Ureter (tissue), 1 donor: ENCODE measurements around the gene PHTF1. TPM values are rescaled to one million over a fixed set of nuclear protein-coding genes. Genes with fewer than 3 reads are reported as not detected.
"Not testable (repeated sequence)": the region's sequence is repeated elsewhere in the genome, so short reads cannot be mapped to it uniquely, and the experiment has no call there.

Source experiments
- DNase-seq: peaks from one replicate; pipeline ENCODE4 v3.0.0-alpha.2; 2020; ENCODE audit warnings: low spot score
- total RNA-seq: library from RNA; stranded (reverse); gene quantifications from one replicate; pipeline ENCODE4 v1.2.4, GENCODE V29; 2023
- donor health status: DM: yes; HTN: yes; CAD: no.

PHTF1 gene
- total RNA-seq, 1 donor from 2014 or later, result 11.0 TPM

GRCh38 chr1:113718621-113719020 is 40.7 kb downstream of the PHTF1 start:
- DNase-seq, result not testable (repeated sequence)

- DNase-seq, result not testable (repeated sequence)
These were observed 41.8 kb downstream of the PHTF1 start for GRCh38 chr1:113717506-113717905.

GRCh38 chr1:113714606-113715269 is 44.5 kb downstream of the PHTF1 start:
- no peak for DNase-seq

GRCh38 chr1:113701429-113701828 is 57.9 kb downstream of the PHTF1 start:
- DNase-seq, result no peak

GRCh38 chr1:113694910-113695309 is 64.4 kb downstream of the PHTF1 start:
- DNase-seq, result no peak

GRCh38 chr1:113692824-113693431 is 66.4 kb downstream of the PHTF1 start:
- no peak for DNase-seq

- no peak for DNase-seq
These were observed 66.9 kb downstream of the PHTF1 start for GRCh38 chr1:113692342-113692741.

- DNase-seq, result no peak
These were observed 68.1 kb downstream of the PHTF1 start for GRCh38 chr1:113691184-113691583.

GRCh38 chr1:113686891-113687618 is 72.2 kb downstream of the PHTF1 start:
- no peak for DNase-seq

- DNase-seq, result no peak
These were observed 75.1 kb downstream of the PHTF1 start for GRCh38 chr1:113684153-113684541.

- no peak for DNase-seq
These were observed 75.7 kb downstream of the PHTF1 start for GRCh38 chr1:113683384-113684152.

GRCh38 chr1:113681596-113682337 is 77.5 kb downstream of the PHTF1 start:
- no peak for DNase-seq

- no peak for DNase-seq
These were observed 81.2 kb downstream of the PHTF1 start for GRCh38 chr1:113678159-113678469.

- DNase-seq, result no peak
These were observed 81.8 kb downstream of the PHTF1 start for GRCh38 chr1:113677250-113678158.

GRCh38 chr1:113676524-113676923 is 82.8 kb downstream of the PHTF1 start:
- no peak for DNase-seq

GRCh38 chr1:113675302-113675701 is 84.0 kb downstream of the PHTF1 start:
- DNase-seq, result no peak

GRCh38 chr1:113674591-113674990 is 84.7 kb downstream of the PHTF1 start:
- no peak for DNase-seq

GRCh38 chr1:113672491-113672890 is 86.8 kb downstream of the PHTF1 start:
- no peak for DNase-seq

- DNase-seq, result no peak
These were observed 88.6 kb downstream of the PHTF1 start for GRCh38 chr1:113670650-113671049.

GRCh38 chr1:113669988-113670387 is 89.3 kb downstream of the PHTF1 start:
- no peak for DNase-seq

- no peak for DNase-seq
These were observed 93.2 kb downstream of the PHTF1 start for GRCh38 chr1:113666126-113666525.
